GM23248 (cell line): ENCODE measurements around the gene GMCL2. TPM values are rescaled to one million over a fixed set of nuclear protein-coding genes. Genes with fewer than 3 reads are reported as not detected.
A peak's percentile ranks its signal among the peaks of the same experiment; 100 is the strongest.

Source experiments
- DNase-seq: peaks from one replicate; pipeline ENCODE4 v3.0.0-alpha.2; 2015
- H2AFZ ChIP-seq: fragments of 200-600 bp; sonication (generic); 2 replicates; pipeline ENCODE4 v1.6.1; 2016; ENCODE audit warnings: antibody characterized with exemption
- H3F3A ChIP-seq: fragments of 200-600 bp; sonication (generic); 2 replicates; pipeline ENCODE4 v1.6.1; 2016; ENCODE audit warnings: mild to moderate bottlenecking, antibody characterized with exemption, mixed run types; ENCODE audit not compliant: insufficient read depth
- H3K27ac ChIP-seq: fragments of 200-600 bp; sonication (generic); 2 replicates; pipeline ENCODE4 v1.5.1; 2016; ENCODE audit warnings: mild to moderate bottlenecking
- H3K27me3 ChIP-seq: fragments of 200-600 bp; sonication (generic); replicated peaks from 2 replicates; pipeline ENCODE4 v1.6.1; 2016; ENCODE audit warnings: mild to moderate bottlenecking; ENCODE audit not compliant: insufficient read depth
- H3K36me3 ChIP-seq: fragments of 200-600 bp; sonication (generic); 2 replicates; pipeline ENCODE4 v1.6.1; 2016; ENCODE audit warnings: low read depth, mild to moderate bottlenecking
- H3K4me1 ChIP-seq: fragments of 200-600 bp; sonication (generic); 2 replicates; pipeline ENCODE4 v1.6.1; 2016; ENCODE audit warnings: mild to moderate bottlenecking; ENCODE audit not compliant: insufficient read depth
- H3K4me2 ChIP-seq: fragments of 200-600 bp; sonication (generic); one replicate; pipeline ENCODE4 v1.6.1; 2016; ENCODE audit warnings: mild to moderate bottlenecking; ENCODE audit not compliant: unreplicated experiment
- H3K4me3 ChIP-seq: fragments of 200-600 bp; sonication (generic); 2 replicates; pipeline ENCODE4 v1.5.1; 2016; ENCODE audit warnings: mild to moderate bottlenecking
- H3K79me2 ChIP-seq: fragments of 200-600 bp; sonication (generic); 2 replicates; pipeline ENCODE4 v1.6.1; 2016; ENCODE audit warnings: mild to moderate bottlenecking; ENCODE audit not compliant: insufficient read depth
- H3K9ac ChIP-seq: fragments of 200-600 bp; sonication (generic); 2 replicates; pipeline ENCODE4 v1.6.1; 2016; ENCODE audit warnings: mild to moderate bottlenecking
- H3K9me2 ChIP-seq: fragments of 200-600 bp; sonication (generic); 2 replicates; pipeline ENCODE4 v1.6.1; 2016; ENCODE audit warnings: mixed run types, mild to moderate bottlenecking, moderate library complexity; ENCODE audit not compliant: insufficient read depth
- H3K9me3 ChIP-seq: fragments of 200-600 bp; sonication (generic); one replicate; pipeline ENCODE4 v1.6.1; 2017; ENCODE audit warnings: low read depth
- H4K20me1 ChIP-seq: fragments of 200-600 bp; sonication (generic); 2 replicates; pipeline ENCODE4 v1.6.0; 2016; ENCODE audit not compliant: insufficient read depth
- EZH2 ChIP-seq: fragments of 200-600 bp; sonication (generic); IDR thresholded peaks from 2 replicates; pipeline ENCODE4 v1.6.1; 2018; ENCODE audit warnings: antibody characterized with exemption, mild to moderate bottlenecking; ENCODE audit not compliant: insufficient read depth, poor library complexity, severe bottlenecking
- EZH2phosphoT487 ChIP-seq: fragments of 200-600 bp; sonication (generic); IDR thresholded peaks from 2 replicates; pipeline ENCODE4 v1.6.1; 2018; ENCODE audit warnings: antibody characterized with exemption, moderate library complexity, mild to moderate bottlenecking, low read depth; ENCODE audit not compliant: insufficient read depth
- WGBS, 2 experiments: methylation state at CpG; one replicate each; pipeline ENCODE4 v1.1.6; 2015 to 2017; ENCODE audit warnings: low lambda C conversion rate in 2 of 2, low coverage in 1 of 2; ENCODE audit errors: missing lambda C conversion rate in 2 of 2; 5-methylcytosine and 5-hydroxymethylcytosine counted together
- in situ Hi-C: fragments of 300-500 bp; cut with MboI; formaldehyde crosslinking; loops from 2 replicates; pipeline ENCODE4 v1.15.0; 2020
- polyA plus RNA-seq: library from polyadenylated mRNA; unstranded; fragments of >200 nt; fragmentation: Nextera tagmentation; extraction: Ambion mirVana; gene quantifications from 2 replicates; pipeline ENCODE4 v1.2.1, GENCODE V29; 2016
- total RNA-seq: library from RNA; depleted of rRNA; stranded (reverse); fragments of >200 nt; shearing (Covaris generic); gene quantifications from 2 replicates; pipeline ENCODE4 v1.2.3, GENCODE V29; 2014

GMCL2 gene
- total and polyA plus RNA-seq, 2 experiments from 2014 or later: not detected

DNA sequence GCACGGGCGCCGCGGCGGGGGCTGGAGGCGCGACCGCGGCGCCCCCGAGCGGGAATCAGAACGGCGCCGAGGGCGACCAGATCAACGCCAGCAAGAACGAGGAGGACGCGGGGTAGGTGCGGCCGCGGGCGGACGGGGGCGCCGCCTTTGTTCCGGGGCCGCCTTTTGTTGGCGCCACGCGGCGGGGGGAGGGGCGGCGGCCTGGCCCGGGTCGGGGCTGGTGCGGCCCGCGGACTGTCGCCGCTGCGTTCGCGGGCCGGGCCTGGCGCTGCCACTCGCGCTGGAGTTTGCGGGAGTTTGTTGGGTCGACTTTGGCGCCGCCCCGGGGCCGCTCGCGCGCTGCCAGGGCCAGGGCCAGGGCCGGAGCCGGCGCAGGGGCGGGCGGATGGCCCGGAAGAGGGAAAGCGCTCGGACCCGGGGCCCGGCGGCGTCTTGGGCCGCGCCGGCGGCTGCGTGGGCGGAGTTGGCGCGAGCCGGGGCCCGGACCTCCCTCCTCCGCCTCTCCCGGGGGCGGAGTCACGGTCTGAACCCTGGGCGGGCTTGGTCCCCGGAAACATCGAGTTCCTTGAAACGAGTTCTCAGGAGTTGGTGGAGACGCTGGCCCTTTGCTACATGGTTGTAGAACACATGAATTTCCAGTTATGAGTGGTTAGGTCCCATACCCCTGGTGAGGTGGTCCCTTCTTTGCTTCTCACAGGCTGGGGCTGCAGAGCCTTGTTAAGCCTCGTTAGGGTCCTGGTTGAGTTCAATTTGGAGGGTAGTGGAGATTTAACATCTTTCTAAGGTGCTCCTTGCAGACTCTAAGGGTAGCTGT is 18.0 kb upstream of the GMCL2 start:
- no peaks in the 10 kb centered on the region for H3K9me3 ChIP-seq
- peak overlapping the region; percentile 86 for H3K27ac ChIP-seq
- DNase-seq: peak; percentile 89
- in situ Hi-C loops: no loop called here
- no peaks in the 10 kb centered on the region for H3K9me2 ChIP-seq
- H3K4me3 ChIP-seq: peak overlapping the region; percentile 97
- peaks cover 35% of the 10 kb centered on the region; the same call in 1 of the 2 replicates for H3K36me3 ChIP-seq
- 1% methylated on average over 44 to 60 of the region's 90 CpGs for WGBS, 2 experiments
- H3F3A ChIP-seq: peaks cover 41% of the 10 kb centered on the region
- H2AFZ ChIP-seq: no peak overlapping the region
- peaks cover 57% of the 10 kb centered on the region for H3K79me2 ChIP-seq
- H4K20me1 ChIP-seq: peaks cover 25% of the 10 kb centered on the region
- peak overlapping the region; percentile 95 for H3K9ac ChIP-seq
- H3K4me2 ChIP-seq: peak overlapping the region; percentile 90
- peaks cover 16% of the 10 kb centered on the region; the same call in 1 of the 2 replicates for H3K4me1 ChIP-seq
- no peak for TF ChIP-seq EZH2phosphoT487
- no peak for TF ChIP-seq EZH2
- no peaks in the 10 kb centered on the region for H3K27me3 ChIP-seq

DNA sequence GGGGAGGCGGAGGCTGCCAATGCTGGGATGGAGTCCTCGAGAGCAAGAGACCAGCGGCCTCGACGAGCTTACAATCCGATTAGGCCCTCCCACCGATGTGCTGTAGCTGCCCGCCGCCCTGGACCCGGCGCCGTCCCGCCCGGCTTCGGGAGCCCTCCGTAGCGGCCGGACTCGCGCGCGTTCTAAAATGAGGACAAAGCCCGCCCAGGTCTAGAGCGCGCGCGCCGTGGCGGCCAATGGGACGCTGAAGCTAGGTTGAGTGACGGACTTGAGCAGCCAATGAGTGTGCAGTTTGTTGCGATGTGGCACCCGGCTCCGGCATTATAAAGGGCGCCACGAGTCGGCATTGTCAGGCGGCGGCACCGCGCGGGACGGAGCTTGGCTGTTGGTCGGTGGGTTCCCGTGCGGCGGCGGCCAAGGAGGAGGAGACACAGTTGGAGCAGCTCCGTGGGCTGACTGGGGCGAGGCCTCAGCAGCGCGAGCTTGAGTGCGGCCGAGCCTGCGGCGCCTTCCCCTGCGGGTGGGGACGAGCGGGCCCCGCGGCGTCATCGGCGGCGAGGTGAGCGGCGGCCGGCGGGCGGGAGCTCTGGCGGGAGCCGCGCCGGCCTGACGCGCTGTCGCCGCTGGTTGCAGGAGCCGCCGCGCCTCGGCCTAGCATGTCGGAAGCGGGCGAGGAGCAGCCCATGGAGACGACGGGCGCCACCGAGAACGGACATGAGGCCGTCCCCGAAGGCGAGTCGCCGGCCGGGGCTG is 17.2 kb upstream of the GMCL2 start, which contains the start of gene HNRNPAB:
HNRNPAB (plus strand) TSS at position 352 of the 753 bp plus-strand sequence; CDS start at position 657, 305 bp downstream.
- H3K4me3 ChIP-seq: peak within 1 kb of the TSS; percentile 97
- H3K36me3 ChIP-seq: peaks cover 27% of the 10 kb centered on the region; the same call in 1 of the 2 replicates

DNA sequence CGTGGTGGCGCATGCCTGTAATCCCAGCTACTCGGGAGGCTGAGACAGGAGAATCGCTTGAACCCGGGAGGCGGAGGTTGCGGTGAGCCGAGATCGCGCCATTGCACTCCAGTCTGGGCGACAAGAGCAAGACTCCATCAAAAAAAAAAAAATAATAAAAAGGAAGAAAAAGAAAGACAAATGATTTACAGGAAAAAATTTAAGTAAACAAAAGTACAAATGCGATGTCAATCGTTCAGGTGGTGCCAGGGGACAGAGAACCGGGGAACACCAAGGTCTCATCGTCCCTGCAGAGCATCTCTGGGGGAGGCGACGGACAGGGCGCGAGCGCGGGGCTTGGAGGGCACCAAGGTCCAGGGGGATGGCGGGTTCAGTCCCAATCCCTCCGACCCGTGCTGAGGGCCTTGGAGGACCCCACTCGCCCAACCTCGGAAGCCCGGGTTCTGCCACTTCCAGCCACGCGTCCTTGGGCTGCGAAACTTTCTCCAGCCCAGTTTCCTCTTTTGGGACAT is 16.6 kb upstream of the GMCL2 start:
- in situ Hi-C loops: no loop called here
- H4K20me1 ChIP-seq: peaks cover 25% of the 10 kb centered on the region
- H3K9me2 ChIP-seq: no peaks in the 10 kb centered on the region
- peaks cover 43% of the 10 kb centered on the region for H3K79me2 ChIP-seq
- H3K9ac ChIP-seq: peak overlapping the region; percentile 95
- peaks cover 16% of the 10 kb centered on the region; the same call in 1 of the 2 replicates for H3K4me1 ChIP-seq
- no peaks in the 10 kb centered on the region for H3K9me3 ChIP-seq
- H3K27ac ChIP-seq: peak overlapping the region; percentile 86
- TF ChIP-seq EZH2 (no peak), EZH2phosphoT487 (no peak)
- no peaks in the 10 kb centered on the region for H3K27me3 ChIP-seq
- H3F3A ChIP-seq: peaks cover 29% of the 10 kb centered on the region
- peak overlapping the region; percentile 97 for H3K4me3 ChIP-seq
- no peak for DNase-seq
- peak overlapping the region; percentile 83 for H2AFZ ChIP-seq
- peaks cover 22% of the 10 kb centered on the region; the same call in 1 of the 2 replicates for H3K36me3 ChIP-seq
- peak overlapping the region; percentile 81 for H3K4me2 ChIP-seq
- 31 to 50% methylated on average over 15 to 30 of the region's 30 CpGs for WGBS, 2 experiments

More for the DNA sequence above, 17.2 kb upstream of the GMCL2 start, which contains the start of gene HNRNPAB:
- H3K4me2 ChIP-seq: peak within 1 kb of the TSS; percentile 90
- peaks cover 25% of the 10 kb centered on the region for H4K20me1 ChIP-seq
- no peak for TF ChIP-seq EZH2phosphoT487
- TF ChIP-seq EZH2: no peak
- peak within 1 kb of the TSS; percentile 86 for H3K27ac ChIP-seq
- 1 to 2% methylated on average over 53 to 83 of the region's 96 CpGs for WGBS, 2 experiments
- peaks cover 33% of the 10 kb centered on the region for H3F3A ChIP-seq
- peak within 1 kb of the TSS; percentile 83 for H2AFZ ChIP-seq
- no peaks in the 10 kb centered on the region for H3K27me3 ChIP-seq
- no peaks in the 10 kb centered on the region for H3K9me3 ChIP-seq
- H3K79me2 ChIP-seq: peaks cover 50% of the 10 kb centered on the region
- H3K9ac ChIP-seq: peak within 1 kb of the TSS; percentile 95
- peaks cover 16% of the 10 kb centered on the region; the same call in 1 of the 2 replicates for H3K4me1 ChIP-seq
- in situ Hi-C loops: no loop called here
- DNase-seq: peak; percentile 97
- H3K9me2 ChIP-seq: no peaks in the 10 kb centered on the region

DNA sequence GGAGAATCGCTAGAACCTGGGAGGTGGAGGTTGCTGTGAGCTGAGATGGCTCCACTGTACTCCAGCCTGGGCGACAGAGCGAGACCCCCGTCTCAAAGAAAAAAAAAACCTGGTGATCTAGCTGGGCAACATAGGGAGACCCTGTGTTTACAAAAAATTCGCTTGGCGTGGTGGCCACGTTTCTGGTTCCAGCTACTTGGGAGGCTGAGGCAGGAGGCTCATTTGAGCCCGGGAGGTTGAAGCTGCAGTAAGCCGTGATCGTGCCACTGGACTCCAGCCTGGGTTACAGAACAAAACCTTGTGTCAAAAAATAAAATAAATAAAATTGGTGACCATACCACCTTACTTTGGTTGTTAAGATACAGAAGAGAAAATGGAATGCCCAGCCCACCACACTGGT is 15.4 kb upstream of the GMCL2 start:
- Histone ChIP-seq H4K20me1 (peaks cover 19% of the 10 kb centered on the region), H3F3A (peaks cover 17% of the 10 kb centered on the region; the same call in 1 of the 2 replicates), H2AFZ (no peak overlapping the region), H3K79me2 (peaks cover 31% of the 10 kb centered on the region), H3K9ac (no peak overlapping the region), H3K4me1 (peaks cover 16% of the 10 kb centered on the region; the same call in 1 of the 2 replicates), H3K27me3 (no peaks in the 10 kb centered on the region), H3K4me3 (no peak overlapping the region), H3K9me2 (no peaks in the 10 kb centered on the region), H3K27ac (no peak overlapping the region), H3K4me2 (no peak overlapping the region), H3K9me3 (no peaks in the 10 kb centered on the region), H3K36me3 (peaks cover 10% of the 10 kb centered on the region; the same call in 1 of the 2 replicates)
- no peak for DNase-seq
- TF ChIP-seq EZH2phosphoT487: no peak
- TF ChIP-seq EZH2: no peak
- in situ Hi-C loops: no loop called here
- WGBS, 2 experiments: 97% methylated on average over 10 of the region's 10 CpGs
